ENCODE measurements around the gene NDUFS7.

GRCh38 chr19:1366296-1366695 lies 17.4 kb upstream of the NDUFS7 start:
- TF ChIP-seq, protein P1, sequence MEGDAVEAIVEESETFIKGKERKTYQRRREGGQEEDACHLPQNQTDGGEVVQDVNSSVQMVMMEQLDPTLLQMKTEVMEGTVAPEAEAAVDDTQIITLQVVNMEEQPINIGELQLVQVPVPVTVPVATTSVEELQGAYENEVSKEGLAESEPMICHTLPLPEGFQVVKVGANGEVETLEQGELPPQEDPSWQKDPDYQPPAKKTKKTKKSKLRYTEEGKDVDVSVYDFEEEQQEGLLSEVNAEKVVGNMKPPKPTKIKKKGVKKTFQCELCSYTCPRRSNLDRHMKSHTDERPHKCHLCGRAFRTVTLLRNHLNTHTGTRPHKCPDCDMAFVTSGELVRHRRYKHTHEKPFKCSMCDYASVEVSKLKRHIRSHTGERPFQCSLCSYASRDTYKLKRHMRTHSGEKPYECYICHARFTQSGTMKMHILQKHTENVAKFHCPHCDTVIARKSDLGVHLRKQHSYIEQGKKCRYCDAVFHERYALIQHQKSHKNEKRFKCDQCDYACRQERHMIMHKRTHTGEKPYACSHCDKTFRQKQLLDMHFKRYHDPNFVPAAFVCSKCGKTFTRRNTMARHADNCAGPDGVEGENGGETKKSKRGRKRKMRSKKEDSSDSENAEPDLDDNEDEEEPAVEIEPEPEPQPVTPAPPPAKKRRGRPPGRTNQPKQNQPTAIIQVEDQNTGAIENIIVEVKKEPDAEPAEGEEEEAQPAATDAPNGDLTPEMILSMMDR (IDR thresholded peaks at IDR 0.05) = no peak
- TF ChIP-seq POLR2AphosphoS5 (IDR thresholded peaks at IDR 0.05) = no peak
- TF ChIP-seq POLR2A (IDR thresholded peaks at IDR 0.05) = no peak

Measured in prostate gland (tissue), 2 donors.